Measurements from ENCODE around the gene CCDC149.

The CCDC149 gene

DNA sequence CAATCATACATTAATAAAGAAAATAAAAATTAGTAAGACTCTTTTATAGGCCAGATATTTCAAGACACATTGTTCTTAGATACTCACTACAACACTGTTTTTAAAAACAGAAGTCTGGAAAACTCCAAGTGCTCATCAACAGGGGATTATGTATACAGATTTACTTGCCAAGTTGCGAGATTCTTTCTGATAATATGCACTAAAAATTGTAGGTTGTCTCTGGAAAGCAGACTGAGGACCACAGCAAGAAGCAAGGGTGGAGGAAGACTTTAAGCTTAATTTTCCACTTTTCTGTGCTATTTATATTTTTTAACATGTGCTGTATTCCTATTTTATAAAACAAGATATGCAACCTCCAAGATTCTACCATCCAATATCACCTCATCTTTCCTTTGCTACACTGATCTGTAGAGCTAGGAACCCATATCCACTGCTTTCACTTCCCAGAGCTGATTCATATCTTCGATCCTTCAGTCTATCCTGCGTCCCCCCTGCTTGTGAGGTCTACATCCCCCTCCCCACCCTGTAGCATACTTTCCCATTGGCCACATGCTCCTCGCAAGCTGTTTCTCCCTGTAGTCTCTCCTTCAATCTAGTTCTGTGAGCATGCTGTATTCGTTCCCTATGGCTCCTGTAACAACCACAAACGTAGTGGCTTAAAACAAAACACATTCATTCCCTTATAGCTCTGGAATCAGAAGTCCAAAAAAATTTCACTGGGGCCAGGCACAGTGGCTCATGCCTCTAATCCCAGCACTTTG lies 101.8 kb downstream of the CCDC149 start:
- no peak overlapping the region for H3K4me3 ChIP-seq (ENCODE audit: low read depth, low read length)
- no peaks in the 10 kb centered on the region for H3K36me3 ChIP-seq
- DNase-seq, result no peak
- H3K9me3 ChIP-seq, result no peaks in the 10 kb centered on the region
- TF ChIP-seq, protein P1, sequence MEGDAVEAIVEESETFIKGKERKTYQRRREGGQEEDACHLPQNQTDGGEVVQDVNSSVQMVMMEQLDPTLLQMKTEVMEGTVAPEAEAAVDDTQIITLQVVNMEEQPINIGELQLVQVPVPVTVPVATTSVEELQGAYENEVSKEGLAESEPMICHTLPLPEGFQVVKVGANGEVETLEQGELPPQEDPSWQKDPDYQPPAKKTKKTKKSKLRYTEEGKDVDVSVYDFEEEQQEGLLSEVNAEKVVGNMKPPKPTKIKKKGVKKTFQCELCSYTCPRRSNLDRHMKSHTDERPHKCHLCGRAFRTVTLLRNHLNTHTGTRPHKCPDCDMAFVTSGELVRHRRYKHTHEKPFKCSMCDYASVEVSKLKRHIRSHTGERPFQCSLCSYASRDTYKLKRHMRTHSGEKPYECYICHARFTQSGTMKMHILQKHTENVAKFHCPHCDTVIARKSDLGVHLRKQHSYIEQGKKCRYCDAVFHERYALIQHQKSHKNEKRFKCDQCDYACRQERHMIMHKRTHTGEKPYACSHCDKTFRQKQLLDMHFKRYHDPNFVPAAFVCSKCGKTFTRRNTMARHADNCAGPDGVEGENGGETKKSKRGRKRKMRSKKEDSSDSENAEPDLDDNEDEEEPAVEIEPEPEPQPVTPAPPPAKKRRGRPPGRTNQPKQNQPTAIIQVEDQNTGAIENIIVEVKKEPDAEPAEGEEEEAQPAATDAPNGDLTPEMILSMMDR (IDR thresholded peaks at IDR 0.05; ENCODE audit: low read depth, low read length), result no peak
- H3K4me1 ChIP-seq, result no peaks in the 10 kb centered on the region
- H3K27me3 ChIP-seq, result no peaks in the 10 kb centered on the region

DNA sequence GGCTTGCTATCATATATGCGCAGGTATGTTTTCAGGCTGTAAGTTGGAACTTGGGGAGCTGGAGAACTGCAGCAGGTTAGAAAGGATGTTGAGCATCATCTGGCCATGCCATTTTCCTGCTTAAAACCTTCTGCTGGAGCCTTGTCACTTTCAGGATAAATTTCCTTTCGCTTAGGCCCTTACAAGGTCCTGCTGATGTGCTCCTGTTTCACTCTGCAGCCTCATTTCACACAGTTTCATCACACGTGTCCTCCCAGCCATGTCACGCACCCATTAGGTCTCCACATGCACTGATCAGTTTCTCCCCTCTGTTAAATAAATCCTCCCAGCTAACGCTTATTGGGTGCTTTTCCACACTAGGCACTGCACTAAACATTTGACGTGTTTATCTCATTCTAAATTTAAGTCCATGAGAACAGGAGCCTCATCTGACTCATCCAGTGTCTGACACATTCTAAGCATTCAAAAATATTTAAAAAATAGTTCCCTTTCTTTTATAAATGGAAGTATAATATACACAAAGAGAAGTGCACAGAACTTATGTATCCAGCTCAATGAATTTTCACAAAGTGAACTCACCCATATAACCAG lies 102.9 kb downstream of the CCDC149 start:
- H3K4me3 ChIP-seq (ENCODE audit: low read depth, low read length), result no peak overlapping the region
- H3K36me3 ChIP-seq, result no peaks in the 10 kb centered on the region
- DNase-seq, result no peak
- no peaks in the 10 kb centered on the region for H3K9me3 ChIP-seq
- no peaks in the 10 kb centered on the region for H3K4me1 ChIP-seq
- TF ChIP-seq, protein P1 (IDR thresholded peaks at IDR 0.05; ENCODE audit: low read depth, low read length), result no peak
- H3K27me3 ChIP-seq, result no peaks in the 10 kb centered on the region

DNA sequence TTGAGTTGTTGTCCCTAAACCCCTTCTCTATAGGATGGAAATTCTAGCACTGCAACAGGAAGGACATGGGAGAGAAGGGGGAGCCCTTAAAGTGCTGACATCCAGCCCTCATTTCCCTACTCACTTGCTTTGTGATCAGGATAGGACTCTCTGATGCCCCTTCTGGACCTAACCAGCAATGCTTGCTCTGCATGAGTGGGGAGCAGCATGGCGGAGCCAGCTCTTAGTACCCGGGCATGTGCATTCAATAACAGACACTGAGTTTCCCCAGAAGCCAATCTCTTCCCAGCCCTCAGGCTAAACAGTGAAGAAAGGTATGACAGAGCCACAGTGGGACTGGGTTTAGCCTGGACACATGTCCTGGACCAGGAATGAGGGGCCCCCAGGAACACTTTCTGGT lies 103.5 kb downstream of the CCDC149 start:
- TF ChIP-seq, protein P1 (IDR thresholded peaks at IDR 0.05; ENCODE audit: low read depth, low read length), result 0 out of 2 replicates have a peak, but pooled peaks have one; percentile 9
- no peak for DNase-seq
- no peak overlapping the region for H3K4me3 ChIP-seq (ENCODE audit: low read depth, low read length)
- no peaks in the 10 kb centered on the region for H3K9me3 ChIP-seq
- no peaks in the 10 kb centered on the region for H3K4me1 ChIP-seq
- no peaks in the 10 kb centered on the region for H3K36me3 ChIP-seq
- no peaks in the 10 kb centered on the region for H3K27me3 ChIP-seq

DNA sequence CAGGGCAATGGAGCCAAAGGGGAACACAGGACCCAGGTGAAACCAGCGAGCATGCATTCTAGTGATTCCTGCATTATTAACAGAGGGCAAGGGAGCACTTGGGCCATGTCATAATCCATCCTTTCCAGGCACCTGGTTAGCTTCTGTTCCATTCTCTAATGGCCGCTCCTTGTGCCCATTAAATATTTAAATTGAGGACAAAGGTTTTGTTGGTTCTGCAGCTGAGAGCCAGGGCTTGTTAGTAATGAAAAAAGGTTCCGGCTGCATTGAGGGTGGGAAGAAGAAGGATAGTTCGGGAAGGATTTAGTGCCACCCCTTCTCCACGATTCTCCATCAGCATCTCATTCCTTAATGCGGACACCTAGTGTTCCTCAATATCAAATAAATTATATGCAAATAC lies 103.9 kb downstream of the CCDC149 start:
- Histone ChIP-seq H3K27me3 (no peaks in the 10 kb centered on the region), H3K36me3 (no peaks in the 10 kb centered on the region), H3K4me1 (no peaks in the 10 kb centered on the region), H3K4me3 (ENCODE audit: low read depth, low read length) (no peak overlapping the region), H3K9me3 (no peaks in the 10 kb centered on the region)
- TF ChIP-seq, protein P1 (IDR thresholded peaks at IDR 0.05; ENCODE audit: low read depth, low read length), result no peak
- no peak for DNase-seq

DNA sequence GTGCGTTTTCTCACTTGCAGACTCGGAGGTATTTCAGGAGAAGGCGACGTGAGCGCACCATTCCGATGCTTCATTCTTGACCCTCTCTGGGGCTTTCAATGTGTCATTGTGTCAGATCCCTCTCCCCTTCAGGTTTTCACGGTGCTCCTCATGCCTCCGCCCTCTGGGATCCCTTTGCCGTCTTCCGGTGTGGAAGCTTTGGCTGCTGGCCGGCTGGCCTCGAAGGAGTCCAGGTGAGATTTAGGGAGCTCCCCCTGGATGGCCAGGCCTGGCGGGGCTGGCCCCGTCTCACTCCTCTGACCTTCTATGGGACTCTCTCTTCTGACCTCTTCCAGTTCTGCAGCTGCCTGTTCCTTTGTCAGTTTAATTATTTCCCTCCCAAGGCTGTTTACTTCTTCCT lies 104.6 kb downstream of the CCDC149 start:
- TF ChIP-seq, protein P1 (IDR thresholded peaks at IDR 0.05; ENCODE audit: low read depth, low read length), result no peak
- DNase-seq, result no peak
- H3K36me3 ChIP-seq, result no peaks in the 10 kb centered on the region
- H3K9me3 ChIP-seq, result no peaks in the 10 kb centered on the region
- no peaks in the 10 kb centered on the region for H3K4me1 ChIP-seq
- no peak overlapping the region for H3K4me3 ChIP-seq (ENCODE audit: low read depth, low read length)
- H3K27me3 ChIP-seq, result no peaks in the 10 kb centered on the region

DNA sequence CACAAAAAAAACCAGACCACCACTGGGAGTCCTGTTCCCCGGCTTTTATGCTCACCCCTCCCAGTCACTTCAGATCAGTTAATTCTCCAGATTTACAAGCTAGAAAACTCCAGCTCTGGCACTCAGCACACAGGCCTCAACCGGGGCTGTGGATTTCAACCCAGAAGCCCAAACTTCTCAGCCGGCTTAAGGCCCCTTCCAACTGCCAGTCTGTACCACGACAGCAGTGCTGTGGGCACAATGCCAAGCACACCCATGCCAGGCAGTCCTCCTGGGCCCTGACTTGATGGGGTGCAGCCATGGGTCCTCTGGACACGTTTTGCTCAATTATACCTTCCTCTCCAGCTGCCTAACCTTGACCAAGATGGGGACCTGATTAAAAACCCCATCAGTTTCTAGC lies 105.2 kb downstream of the CCDC149 start:
- Histone ChIP-seq H3K9me3 (no peaks in the 10 kb centered on the region), H3K27me3 (no peaks in the 10 kb centered on the region), H3K4me1 (no peaks in the 10 kb centered on the region), H3K36me3 (no peaks in the 10 kb centered on the region), H3K4me3 (ENCODE audit: low read depth, low read length) (no peak overlapping the region)
- TF ChIP-seq, protein P1 (IDR thresholded peaks at IDR 0.05; ENCODE audit: low read depth, low read length), result no peak
- DNase-seq, result no peak
